Measurements from ENCODE around the gene MTOR.

DNA sequence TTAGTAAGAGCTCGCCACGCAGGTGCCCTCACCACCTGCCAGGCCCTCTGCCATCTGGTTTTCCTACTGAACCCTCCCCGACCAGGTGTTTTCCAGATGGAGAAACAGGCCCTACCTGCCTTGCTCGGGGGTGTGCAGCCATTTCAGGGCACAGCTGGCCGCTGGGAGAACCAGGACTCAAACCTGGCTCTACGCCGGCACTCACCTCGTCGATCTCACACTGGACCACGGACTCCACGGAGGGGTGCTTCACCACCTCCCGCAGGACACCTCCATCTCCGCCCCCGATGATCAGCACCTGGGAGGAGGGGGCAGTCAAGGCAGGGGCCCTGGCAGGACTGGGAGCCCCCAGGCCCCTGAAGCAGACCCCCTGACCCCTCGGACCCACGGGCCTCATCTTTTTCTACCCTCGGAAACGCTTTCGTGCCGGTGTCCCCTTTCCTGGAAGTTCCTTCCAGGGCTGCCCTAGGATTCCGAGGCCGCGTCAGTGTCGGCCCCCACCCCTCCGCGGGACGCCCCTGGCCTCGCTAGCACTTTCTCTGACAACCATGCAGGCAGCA lies 203.7 kb downstream of the MTOR start:
- TF ChIP-seq CTCF (conservative IDR thresholded peaks at IDR 0.05; ENCODE audit: low read depth, low read length) (no peak), EZH2 (IDR thresholded peaks at IDR 0.05; ENCODE audit: low read length, unreplicated experiment) (no peak), EZH2phosphoT487 (IDR thresholded peaks at IDR 0.05; ENCODE audit: borderline replicate concordance, low read length) (no peak)
